ENCODE measurements around the gene PRPF39.

GRCh38 chr14:45128963-45129629 is 45.2 kb downstream of the PRPF39 start:
- TF ChIP-seq CTCF (conservative IDR thresholded peaks at IDR 0.05; ENCODE audit: low read depth, low read length) = no peak
- TF ChIP-seq EZH2 (IDR thresholded peaks at IDR 0.05; ENCODE audit: borderline replicate concordance, low read depth, low read length, poor library complexity, severe bottlenecking) = no peak

Measured in A673 (cell line).